SK-N-SH treated with all-trans-retinoic acid at 6 μM for 48 hours (cell line): ENCODE results near the gene TMEM131.

Experiments
- ARNTL ChIP-seq: fragments of 450-650 bp; formaldehyde crosslinking; IDR thresholded peaks from 2 replicates; pipeline ENCODE4 v1.5.0; 2020; ENCODE audit warnings: low read depth, mild to moderate bottlenecking, moderate library complexity, borderline replicate concordance
- BACH2 ChIP-seq: fragments of 250-450 bp; sonication (Bioruptor Pico); IDR thresholded peaks from 2 replicates; pipeline ENCODE4 v1.9.0; 2021; ENCODE audit warnings: mild to moderate bottlenecking, borderline replicate concordance
- CSDC2 ChIP-seq: fragments of 250-450 bp; sonication (Bioruptor Pico); IDR thresholded peaks from 2 replicates; pipeline ENCODE4 v1.5.0; 2020; ENCODE audit warnings: mild to moderate bottlenecking, moderate library complexity
- ESRRG ChIP-seq: fragments of 250-450 bp; sonication (Bioruptor Pico); IDR thresholded peaks from 2 replicates; pipeline ENCODE4 v1.6.1; 2021; ENCODE audit warnings: mild to moderate bottlenecking
- SNAI2 ChIP-seq: fragments of 250-450 bp; sonication (Bioruptor Pico); IDR thresholded peaks from 2 replicates; pipeline ENCODE4 v1.5.0; 2020; ENCODE audit warnings: mild to moderate bottlenecking, moderate library complexity
- TCF4 ChIP-seq: fragments of 250-450 bp; sonication (Bioruptor Pico); IDR thresholded peaks from 2 replicates; pipeline ENCODE4 v1.8.0; 2021; ENCODE audit warnings: mild to moderate bottlenecking, moderate library complexity, borderline replicate concordance
- ZFP3 ChIP-seq: fragments of 250-450 bp; sonication (Bioruptor Pico); IDR thresholded peaks from 2 replicates; pipeline ENCODE4 v1.5.0; 2020; ENCODE audit warnings: mild to moderate bottlenecking, moderate library complexity
- ZFP30 ChIP-seq: fragments of 450-650 bp; formaldehyde crosslinking; IDR thresholded peaks from 2 replicates; pipeline ENCODE4 v1.5.0; 2022; ENCODE audit warnings: mild to moderate bottlenecking, moderate library complexity

DNA sequence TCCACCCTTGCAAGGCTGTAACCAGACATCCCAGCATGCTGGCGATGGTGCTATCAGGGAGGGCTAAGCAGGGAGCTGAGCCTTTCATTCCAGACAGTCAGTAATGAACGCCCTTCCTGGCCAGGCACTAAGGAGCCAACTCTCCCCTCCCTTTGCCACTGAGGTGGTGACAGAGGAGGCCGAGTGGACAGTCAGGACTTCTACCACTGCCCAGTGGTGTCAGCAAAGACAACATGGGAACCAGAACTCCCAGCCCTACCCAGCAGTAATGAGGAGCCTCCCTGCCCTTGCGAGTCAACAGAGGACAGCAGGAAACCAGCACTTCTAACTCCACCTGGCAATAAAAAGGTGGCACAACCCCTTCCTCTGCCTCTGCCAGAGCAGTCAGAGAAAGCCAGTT is 213.8 kb downstream of the TMEM131 start:
- no peak for TF ChIP-seq ZFP30
- TF ChIP-seq ZFP3 (CRISPR knock-in tag): no peak
- TF ChIP-seq BACH2 (CRISPR knock-in tag): no peak
- TF ChIP-seq CSDC2 (CRISPR knock-in tag): no peak
- no peak for TF ChIP-seq ARNTL
- TF ChIP-seq SNAI2 (CRISPR knock-in tag): no peak
- no peak for TF ChIP-seq TCF4
- TF ChIP-seq ESRRG (CRISPR knock-in tag): no peak
